HCT116 (cell line): ENCODE results near the gene RYR3. TPM values are rescaled to one million over a fixed set of nuclear protein-coding genes. Genes with fewer than 3 reads are reported as not detected.

Source experiments
- ATAC-seq: fragments of 200-7000 bp; cut with Tn5 transposase; 2 replicates; pipeline ENCODE4 v1.9.1; 2020; ENCODE audit warnings: mild to moderate bottlenecking, moderate library complexity
- BruUV-seq: library from RNA; stranded (reverse); fragments of 400-500 nt; replicated peaks from 2 replicates; lab custom pipeline; 2021; lab: Mats Ljungman, UMichigan
- CTCF ChIA-PET: fragments of 300-600 bp; sonication (Branson Sonifier 250); formaldehyde crosslinking; loops from one replicate; lab custom pipeline; 2021; ENCODE audit warnings: antibody characterized with exemption; lab: Charles Lee
- POLR2A ChIA-PET: fragments of 300-600, 350-600 bp; sonication (Branson Sonifier 250); formaldehyde crosslinking; loops from one replicate; lab custom pipeline; 2021; ENCODE audit warnings: antibody characterized with exemption; lab: Charles Lee
- RAD21 ChIA-PET, 2 experiments: fragments of 300-600 bp; sonication (Branson Sonifier 250); formaldehyde crosslinking; loops; one replicate each; lab custom pipeline; 2023; ENCODE audit warnings: low total read pairs in 2 of 2; ENCODE audit not compliant: uncharacterized antibody in 2 of 2, unreplicated experiment in 2 of 2, low non-redundant PET in 1 of 2; lab: Charles Lee
- DNase-seq: peaks from one replicate; pipeline ENCODE4 v3.0.0-alpha.2; 2010; ENCODE audit warnings: low read depth, low spot score
- H2AFZ ChIP-seq: fragments of 200-600 bp; shearing (Covaris generic), sonication (generic); 2 replicates; pipeline ENCODE4 v1.6.1; 2017; ENCODE audit warnings: low read depth, mixed run types, mixed read lengths, antibody characterized with exemption, low read length; ENCODE audit not compliant: poor library complexity, severe bottlenecking
- H3K27ac ChIP-seq: 2 replicates; pipeline ENCODE4 v1.5.1; 2012; ENCODE audit warnings: low read depth, low read length
- H3K27me3 ChIP-seq: fragments of 200-600 bp; sonication (generic); 2 replicates; pipeline ENCODE4 v1.6.1; 2016; ENCODE audit warnings: mixed run types, low read length, mixed read lengths; ENCODE audit not compliant: insufficient read depth
- H3K36me3 ChIP-seq, 2 experiments: fragments of 200-500 bp in 1 of 2; fragments of 200-600 bp in 1 of 2; sonication (Bioruptor generic) in 1 of 2; sonication (generic) in 1 of 2; 2 replicates each; pipeline versions ENCODE4 v1.5.1 to v1.6.1; 2014 to 2016; ENCODE audit warnings: low read length in 2 of 2, inconsistent platforms in 1 of 2, mixed read lengths in 1 of 2, mixed run types in 1 of 2; ENCODE audit not compliant: insufficient read depth in 2 of 2, control insufficient read depth in 1 of 2
- H3K4me1 ChIP-seq, 2 experiments: fragments of 200-600 bp in 1 of 2; sonication (generic) in 1 of 2; 2 replicates each; pipeline versions ENCODE4 v1.5.1 to v1.6.1; 2012 to 2017; ENCODE audit warnings: low read length in 2 of 2, inconsistent platforms in 1 of 2, mild to moderate bottlenecking in 1 of 2, mixed read lengths in 1 of 2, mixed run types in 1 of 2, moderate library complexity in 1 of 2; ENCODE audit not compliant: insufficient read depth in 2 of 2, control insufficient read depth in 1 of 2
- H3K4me2 ChIP-seq: fragments of 200-600 bp; sonication (generic); 2 replicates; pipeline ENCODE4 v1.6.1; 2017; ENCODE audit warnings: mixed run types, low read length, mixed read lengths
- H3K4me3 ChIP-seq, 2 experiments: fragments of 200-600 bp in 1 of 2; sonication (generic) in 1 of 2; replicated peaks in 1 of 2; 2 replicates each; pipeline ENCODE4 v1.5.1; 2011 to 2016; ENCODE audit warnings: low read length in 2 of 2, control low read depth in 1 of 2, low read depth in 1 of 2, mild to moderate bottlenecking in 1 of 2, mixed read lengths in 1 of 2, mixed run types in 1 of 2
- H3K79me2 ChIP-seq: fragments of 200-600 bp; sonication (generic); 2 replicates; pipeline ENCODE4 v1.6.1; 2017; ENCODE audit warnings: mild to moderate bottlenecking, mixed run types, low read length, moderate library complexity, mixed read lengths; ENCODE audit not compliant: insufficient read depth
- H3K9ac ChIP-seq: fragments of 200-600 bp; sonication (generic); 2 replicates; pipeline ENCODE4 v1.6.1; 2016; ENCODE audit warnings: low read length, mixed read lengths
- H3K9me2 ChIP-seq: fragments of 200-600 bp; sonication (generic), shearing (Covaris generic); 2 replicates; pipeline ENCODE4 v1.6.1; 2017; ENCODE audit warnings: mixed run types, mild to moderate bottlenecking, moderate library complexity; ENCODE audit not compliant: insufficient read depth
- H3K9me3 ChIP-seq, 2 experiments: fragments of 200-500 bp in 1 of 2; fragments of 200-600 bp in 1 of 2; sonication (Bioruptor generic) in 1 of 2; sonication (generic) in 1 of 2; 2 replicates each; pipeline ENCODE4 v1.6.1; 2014 to 2017; ENCODE audit warnings: low read length in 2 of 2, mixed read lengths in 2 of 2, inconsistent platforms in 1 of 2, low read depth in 1 of 2, mild to moderate bottlenecking in 1 of 2, mixed run types in 1 of 2, moderate library complexity in 1 of 2; ENCODE audit not compliant: control insufficient read depth in 1 of 2, insufficient read depth in 1 of 2
- H4K20me1 ChIP-seq: fragments of 200-600 bp; sonication (generic), shearing (Covaris generic); 2 replicates; pipeline ENCODE4 v1.6.1; 2017; ENCODE audit warnings: mixed run types, mild to moderate bottlenecking, moderate library complexity; ENCODE audit not compliant: insufficient read depth
- ATF3 ChIP-seq: IDR thresholded peaks from 2 replicates; pipeline ENCODE4 v1.6.1; 2012
- CEBPB ChIP-seq: IDR thresholded peaks from 2 replicates; pipeline ENCODE4 v1.6.1; 2012; ENCODE audit warnings: low read depth
- CTCF ChIP-seq, 3 experiments: fragments of 200-600 bp in 1 of 3; sonication (generic) in 1 of 3; IDR thresholded peaks in 2 of 3; conservative IDR thresholded peaks in 1 of 3; 2 replicates each; pipeline ENCODE4 v1.5.1; 2012 to 2017; ENCODE audit warnings: low read depth in 2 of 3, low read length in 2 of 3, antibody characterized with exemption in 1 of 3, borderline replicate concordance in 1 of 3, control low read depth in 1 of 3, mild to moderate bottlenecking in 1 of 3, mixed read lengths in 1 of 3, mixed run types in 1 of 3, moderate library complexity in 1 of 3; ENCODE audit not compliant: insufficient read depth in 1 of 3
- EZH2phosphoT487 ChIP-seq: fragments of 200-600 bp; IDR thresholded peaks from 2 replicates; pipeline ENCODE4 v1.6.1; 2018; ENCODE audit warnings: antibody characterized with exemption, borderline replicate concordance
- JUND ChIP-seq: IDR thresholded peaks from 2 replicates; pipeline ENCODE4 v1.6.1; 2012
- MAX ChIP-seq: IDR thresholded peaks from 2 replicates; pipeline ENCODE4 v1.6.1; 2012
- POLR2A ChIP-seq: IDR thresholded peaks from 2 replicates; pipeline ENCODE4 v1.7.0; 2011; ENCODE audit warnings: borderline replicate concordance; ENCODE audit not compliant: insufficient read depth, insufficient read length; ENCODE audit errors: extremely low read depth
- RAD21 ChIP-seq: IDR thresholded peaks from 2 replicates; pipeline ENCODE4 v1.6.1; 2012; ENCODE audit warnings: low read depth, mild to moderate bottlenecking
- SIN3A ChIP-seq: IDR thresholded peaks from 2 replicates; pipeline ENCODE4 v1.6.1; 2012; ENCODE audit warnings: low read depth
- SRF ChIP-seq: IDR thresholded peaks from 2 replicates; pipeline ENCODE4 v1.6.1; 2012; ENCODE audit warnings: low read depth
- YY1 ChIP-seq: IDR thresholded peaks from 2 replicates; pipeline ENCODE4 v1.6.1; 2011; ENCODE audit warnings: low read length, low read depth, moderate library complexity, mild to moderate bottlenecking; ENCODE audit not compliant: insufficient replicate concordance; ENCODE audit errors: extremely low read depth
- ZBTB33 ChIP-seq: IDR thresholded peaks from 2 replicates; pipeline ENCODE4 v1.6.1; 2011; ENCODE audit warnings: mild to moderate bottlenecking, low read length, moderate library complexity; ENCODE audit not compliant: insufficient replicate concordance; ENCODE audit errors: extremely low read depth
- ZFX ChIP-seq: fragments of 450-650 bp; IDR thresholded peaks from 2 replicates; pipeline ENCODE4 v1.6.1; 2017
- intact Hi-C: fragments of 100-400 bp; cut with micrococcal nuclease; formaldehyde crosslinking; loops from 2 replicates; pipeline ENCODE4 v1.10.0; 2022
- total RNA-seq: library from RNA; stranded (reverse); gene quantifications from one replicate; pipeline ENCODE4 v1.2.1, GENCODE V29; 2021; ENCODE audit not compliant: unreplicated experiment

Gene RYR3
- total RNA-seq, 1 experiment from 2014 or later, result not detected

GRCh38 chr15:33277689-33278088 is 33.1 kb upstream of the RYR3 start:
- Histone ChIP-seq H3K4me3 (no peak overlapping the region), H3K9me3 (no peaks in the 10 kb centered on the region), H3K27me3 (no peaks in the 10 kb centered on the region), H3K36me3 (no peaks in the 10 kb centered on the region), H4K20me1 (no peaks in the 10 kb centered on the region), H3K4me2 (no peak overlapping the region), H3K4me1 (peaks cover 15 to 18% of the 10 kb centered on the region in 2 experiments), H3K79me2 (no peaks in the 10 kb centered on the region), H3K9me2 (no peaks in the 10 kb centered on the region), H2AFZ (no peak overlapping the region), H3K27ac (no peak overlapping the region), H3K9ac (no peak overlapping the region)
- POLR2A ChIA-PET, result no interaction called here
- CTCF ChIA-PET, result interaction anchor here (1.5 to 2.5 kb wide), 2 partner anchors 8 to 15 kb away, joined by 4 to 32 read pairs; no protein-coding TSS in a partner anchor
- TF ChIP-seq EZH2phosphoT487 (no peak), SIN3A (no peak), ATF3 (no peak), MAX (no peak), POLR2A (no peak), RAD21 (no peak), CEBPB (no peak), CTCF (IDR thresholded peaks at IDR 0.05 in 2 of 3, conservative IDR thresholded peaks at IDR 0.05 in 1 of 3; ENCODE audit: borderline replicate concordance in 1 of 3, insufficient read depth in 1 of 3, low read depth in 2 of 3, low read length in 2 of 3) (no peak), ZBTB33 (no peak), JUND (no peak), YY1 (no peak), SRF (no peak), ZFX (no peak)
- RAD21 ChIA-PET, result interaction anchor here in 1 of 2 experiments (0.6 to 1.2 kb wide), 2 partner anchors 24 to 423 kb away, joined by 3 to 4 read pairs; no protein-coding TSS in a partner anchor
- DNase-seq (no peak), ATAC-seq (no peak)
- no TSS peak for BruUV-seq
- intact Hi-C loops, result no loop called here
